Measurements from ENCODE around the gene GLS. TPM values are rescaled to one million over a fixed set of nuclear protein-coding genes. Genes with fewer than 3 reads are reported as not detected.
"Not testable (repeated sequence)": the region's sequence is repeated elsewhere in the genome, so short reads cannot be mapped to it uniquely, and the experiment has no call there.

GLS gene
- polyA plus RNA-seq, 1 donor from 2014 or later, result 40.3 TPM

DNA sequence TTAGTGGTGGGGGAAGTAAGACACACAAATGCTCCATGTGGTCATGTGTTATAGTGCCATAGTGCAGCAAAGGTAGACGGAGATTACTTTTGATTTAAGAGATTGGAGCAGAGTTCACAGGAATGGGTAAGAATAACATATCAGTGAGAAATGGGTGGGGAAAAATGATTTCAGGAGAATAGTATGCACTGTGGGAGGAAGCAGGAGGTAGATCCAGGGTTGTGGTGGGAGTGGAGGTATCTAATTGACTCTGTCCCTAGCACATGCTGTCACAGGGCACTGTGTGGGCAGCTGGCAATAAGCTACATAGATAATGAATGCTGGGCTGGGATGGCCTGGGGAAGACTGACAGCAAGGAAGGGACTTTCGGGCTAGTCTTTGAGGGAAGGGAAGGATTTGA, 68.0 kb downstream of the GLS start:
- Mint-ChIP-seq H3K9me3 (no peaks in the 10 kb centered on the region), H3K4me3 (no peak overlapping the region), H3K27ac (no peak overlapping the region), H3K4me1 (peaks cover 14 to 19% (median 15%) of the 10 kb centered on the region in 3 donors), H3K36me3 (peaks cover 2% of the 10 kb centered on the region), H3K27me3 (no peaks in the 10 kb centered on the region)

GRCh38 chr2:190950566-190950991, 70.0 kb downstream of the GLS start:
- Mint-ChIP-seq H3K27me3 (no peaks in the 10 kb centered on the region), H3K27ac (no peak overlapping the region), H3K4me3 (no peak overlapping the region), H3K9me3 (peaks cover 0 to 2% (median 0%) of the 10 kb centered on the region in 3 donors), H3K36me3 (peaks cover 3% of the 10 kb centered on the region), H3K4me1 (peaks cover 14 to 19% (median 15%) of the 10 kb centered on the region in 3 donors)

DNA sequence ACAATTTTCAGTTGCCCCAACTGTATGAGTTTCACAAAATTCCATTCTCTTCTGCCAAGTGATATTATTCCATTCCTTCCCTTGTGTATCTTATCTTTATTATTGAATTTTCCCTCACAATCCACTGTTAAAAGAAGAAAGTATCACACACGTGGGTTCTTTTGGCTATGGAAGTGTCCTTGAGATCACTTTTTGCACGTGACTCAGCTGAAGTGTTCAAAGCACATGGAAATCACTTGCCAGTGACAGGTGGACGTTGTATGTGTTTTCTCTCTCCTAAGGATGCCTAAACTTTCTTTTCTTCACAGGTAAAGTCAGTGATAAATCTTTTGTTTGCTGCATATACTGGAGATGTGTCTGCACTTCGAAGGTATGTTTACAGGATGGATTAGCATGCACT, 72.6 kb downstream of the GLS start:
- Mint-ChIP-seq H3K27ac (peak overlapping the region in 1 of 3 donors; percentile 84), H3K36me3 (peaks cover 13% of the 10 kb centered on the region), H3K4me3 (no peak overlapping the region), H3K9me3 (peaks cover 0 to 2% (median 0%) of the 10 kb centered on the region in 3 donors), H3K27me3 (no peaks in the 10 kb centered on the region), H3K4me1 (peaks cover 0 to 3% (median 2%) of the 10 kb centered on the region in 3 donors)

DNA sequence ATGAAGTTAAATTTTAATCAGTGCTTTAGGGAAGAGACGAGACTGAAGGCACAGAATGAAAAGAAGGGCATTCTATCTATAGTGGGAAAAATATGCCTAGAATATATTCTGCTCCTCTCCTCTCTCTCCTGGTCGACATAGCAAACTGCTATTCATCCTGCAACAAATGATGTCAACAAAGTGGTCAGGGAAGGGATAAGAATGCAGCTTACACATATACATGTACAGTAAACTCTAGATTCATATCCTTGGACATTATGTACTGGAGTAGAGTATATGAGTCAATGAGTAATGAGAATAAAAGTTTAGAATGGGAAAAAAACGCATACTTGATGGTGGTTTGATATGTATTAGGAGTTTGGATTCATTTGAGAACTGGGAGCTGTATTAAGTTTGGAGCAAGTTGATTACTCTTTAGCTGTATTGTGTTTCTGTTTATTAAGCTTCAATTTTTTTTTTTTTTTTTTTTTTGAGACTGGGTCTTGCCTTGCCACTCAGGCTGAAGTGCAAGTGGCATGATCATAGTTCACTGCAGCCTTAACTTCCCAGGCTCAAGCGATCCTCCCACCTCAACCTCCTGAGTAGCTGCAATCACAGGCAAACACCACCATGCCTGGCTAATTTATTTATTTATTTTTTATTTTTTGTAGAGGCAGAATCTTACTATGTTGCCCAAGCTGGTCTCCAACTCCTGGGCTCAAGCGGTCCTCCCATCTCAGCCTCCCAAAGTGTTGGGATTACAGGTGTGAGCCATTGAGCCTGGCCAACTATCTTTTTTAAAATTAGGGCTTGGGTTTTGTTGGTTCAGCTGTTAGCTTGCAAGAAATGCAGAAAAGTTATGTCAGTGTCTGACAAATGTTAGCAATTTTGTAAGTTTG, 79.5 kb downstream of the GLS start:
- H3K27ac Mint-ChIP-seq, result no peak overlapping the region
- no peaks in the 10 kb centered on the region for H3K9me3 Mint-ChIP-seq
- H3K4me3 Mint-ChIP-seq, result no peak overlapping the region
- H3K27me3 Mint-ChIP-seq, result no peaks in the 10 kb centered on the region
- peaks cover 16% of the 10 kb centered on the region for H3K36me3 Mint-ChIP-seq
- peaks cover 2 to 21% (median 19%) of the 10 kb centered on the region in 3 donors for H3K4me1 Mint-ChIP-seq

- peaks cover 14% of the 10 kb centered on the region for H3K36me3 Mint-ChIP-seq
These were observed 80.5 kb downstream of the GLS start for GRCh38 chr2:190961117-190961516.

DNA sequence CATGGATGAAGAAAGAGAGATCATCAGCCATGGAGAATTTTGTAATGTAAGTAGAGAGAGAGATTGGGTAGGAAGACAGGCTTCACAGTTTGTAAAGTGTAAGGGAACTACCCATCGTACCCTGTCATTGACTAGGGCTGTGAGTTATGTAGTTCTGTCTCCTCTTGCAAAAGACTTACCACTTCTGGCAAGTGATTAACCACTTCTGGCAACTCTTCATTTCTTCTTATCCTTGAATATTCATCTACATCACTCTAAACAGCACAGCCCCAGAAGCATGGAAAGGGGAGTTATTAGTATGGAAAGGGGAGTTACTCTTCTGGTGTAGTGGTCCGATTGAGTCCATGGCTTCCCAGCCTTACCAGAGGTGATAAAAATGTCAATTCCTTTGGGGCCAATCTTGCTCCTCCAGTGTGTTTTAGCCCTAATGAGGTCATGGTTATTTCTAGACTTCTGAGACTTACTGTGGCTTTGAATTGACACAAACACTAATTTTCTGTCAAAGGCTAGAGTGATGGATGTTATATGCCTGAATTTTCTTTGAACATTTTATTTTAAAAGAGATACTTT, 81.4 kb downstream of the GLS start:
- Mint-ChIP-seq H3K4me3 (no peak overlapping the region), H3K36me3 (peaks cover 7% of the 10 kb centered on the region), H3K4me1 (peaks cover 2 to 21% (median 19%) of the 10 kb centered on the region in 3 donors), H3K27ac (peak overlapping the region in 1 of 3 donors; percentile 85), H3K9me3 (no peaks in the 10 kb centered on the region), H3K27me3 (no peaks in the 10 kb centered on the region)

More at GRCh38 chr2:190961117-190961516, 80.5 kb downstream of the GLS start:
- H3K9me3 Mint-ChIP-seq, H3K27me3 Mint-ChIP-seq, H3K4me3 Mint-ChIP-seq: not testable (repeated sequence)
- peaks cover 2 to 21% (median 19%) of the 10 kb centered on the region in 3 donors for H3K4me1 Mint-ChIP-seq
- H3K27ac Mint-ChIP-seq, result peak overlapping the region in 2 of 3 donors; percentile 5 to 34

DNA sequence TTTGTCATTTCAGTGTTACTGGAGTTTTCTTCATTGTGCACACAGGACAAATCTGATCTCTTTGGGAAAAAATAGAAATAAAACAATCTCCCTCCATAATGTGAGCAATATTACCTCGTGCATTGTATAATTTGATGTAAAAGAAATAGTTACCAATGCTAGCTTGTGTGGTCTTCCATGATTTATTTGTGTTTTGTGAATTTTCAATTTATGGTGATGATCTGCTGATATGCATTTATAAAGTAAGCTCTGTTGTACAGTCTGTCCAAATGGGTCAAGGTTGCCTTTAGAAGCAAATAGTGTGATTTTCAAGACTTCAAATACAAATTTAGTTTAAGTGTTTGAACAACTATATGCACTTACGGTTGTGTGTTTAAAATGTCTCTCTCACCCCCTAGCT, 82.5 kb downstream of the GLS start:
- Mint-ChIP-seq H3K27ac (peak overlapping the region in 1 of 3 donors; percentile 52), H3K27me3 (no peaks in the 10 kb centered on the region), H3K4me3 (no peak overlapping the region), H3K4me1 (peaks cover 2 to 19% (median 18%) of the 10 kb centered on the region in 3 donors), H3K36me3 (peaks cover 3% of the 10 kb centered on the region), H3K9me3 (no peaks in the 10 kb centered on the region)

GRCh38 chr2:190964170-190964795, 83.7 kb downstream of the GLS start:
- peaks cover 2 to 15% (median 14%) of the 10 kb centered on the region in 3 donors for H3K4me1 Mint-ChIP-seq
- peak overlapping the region in 1 of 4 donors; percentile 23 for H3K4me3 Mint-ChIP-seq
- H3K36me3 Mint-ChIP-seq, result peaks cover 3% of the 10 kb centered on the region

GRCh38 chr2:190965580-190966222, 85.1 kb downstream of the GLS start:
- Mint-ChIP-seq H3K4me1 (peaks cover 2 to 15% (median 12%) of the 10 kb centered on the region in 3 donors), H3K9me3 (no peaks in the 10 kb centered on the region), H3K36me3 (peaks cover 3% of the 10 kb centered on the region), H3K27me3 (no peaks in the 10 kb centered on the region), H3K4me3 (no peak overlapping the region), H3K27ac (peak overlapping the region in 1 of 3 donors; percentile 8)

More at GRCh38 chr2:190964170-190964795, 83.7 kb downstream of the GLS start:
- no peaks in the 10 kb centered on the region for H3K9me3 Mint-ChIP-seq
- H3K27me3 Mint-ChIP-seq, result no peaks in the 10 kb centered on the region
- peak overlapping the region in 2 of 3 donors; percentile 81 to 85 for H3K27ac Mint-ChIP-seq

GRCh38 chr2:190968522-190968921, 87.9 kb downstream of the GLS start:
- no peak overlapping the region for H3K4me3 Mint-ChIP-seq
- H3K27me3 Mint-ChIP-seq, result no peaks in the 10 kb centered on the region
- no peaks in the 10 kb centered on the region for H3K9me3 Mint-ChIP-seq
- H3K4me1 Mint-ChIP-seq, result peaks cover 2 to 12% (median 9%) of the 10 kb centered on the region in 3 donors
- peak overlapping the region in 1 of 3 donors; percentile 13 for H3K27ac Mint-ChIP-seq
- peaks cover 2% of the 10 kb centered on the region for H3K36me3 Mint-ChIP-seq

DNA sequence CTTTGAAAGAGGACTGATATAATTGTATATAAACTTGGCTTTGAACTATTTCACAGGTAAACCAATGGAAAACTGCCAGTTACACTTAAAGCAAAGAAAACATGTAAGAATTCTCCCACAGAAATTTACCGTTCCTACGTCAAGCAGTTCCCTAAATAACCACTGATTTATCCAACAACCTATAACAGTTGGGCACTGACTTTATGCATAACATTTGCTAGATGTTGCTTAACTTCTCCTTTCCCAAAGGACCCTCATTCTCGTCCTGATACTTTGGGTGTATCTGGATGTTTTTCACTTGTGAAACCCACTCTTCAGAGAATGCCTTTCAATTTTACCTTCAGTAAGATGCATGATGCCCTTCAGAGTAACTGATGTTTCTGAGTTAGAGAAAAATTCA, 89.5 kb downstream of the GLS start:
- Mint-ChIP-seq H3K27me3 (no peaks in the 10 kb centered on the region), H3K4me1 (peaks cover 0 to under 1% (median 0%) of the 10 kb centered on the region in 3 donors), H3K9me3 (no peaks in the 10 kb centered on the region), H3K27ac (peak overlapping the region in 2 of 3 donors; percentile 15 to 75), H3K36me3 (peaks cover 2% of the 10 kb centered on the region), H3K4me3 (no peak overlapping the region)

- no peaks in the 10 kb centered on the region for H3K27me3 Mint-ChIP-seq
- H3K4me3 Mint-ChIP-seq, result peak overlapping the region in 1 of 4 donors; percentile 28
- no peaks in the 10 kb centered on the region for H3K9me3 Mint-ChIP-seq
- H3K27ac Mint-ChIP-seq, result peak overlapping the region in 1 of 3 donors; percentile 15
- no peaks in the 10 kb centered on the region for H3K4me1 Mint-ChIP-seq
- H3K36me3 Mint-ChIP-seq, result peaks cover 2% of the 10 kb centered on the region
These were observed 90.4 kb downstream of the GLS start for GRCh38 chr2:190970873-190971506.

GRCh38 chr2:190972213-190972612, 91.6 kb downstream of the GLS start:
- Mint-ChIP-seq H3K4me3 (no peak overlapping the region), H3K36me3 (peaks cover 4% of the 10 kb centered on the region), H3K27me3 (no peaks in the 10 kb centered on the region), H3K9me3 (no peaks in the 10 kb centered on the region), H3K4me1 (no peaks in the 10 kb centered on the region), H3K27ac (no peak overlapping the region)

DNA sequence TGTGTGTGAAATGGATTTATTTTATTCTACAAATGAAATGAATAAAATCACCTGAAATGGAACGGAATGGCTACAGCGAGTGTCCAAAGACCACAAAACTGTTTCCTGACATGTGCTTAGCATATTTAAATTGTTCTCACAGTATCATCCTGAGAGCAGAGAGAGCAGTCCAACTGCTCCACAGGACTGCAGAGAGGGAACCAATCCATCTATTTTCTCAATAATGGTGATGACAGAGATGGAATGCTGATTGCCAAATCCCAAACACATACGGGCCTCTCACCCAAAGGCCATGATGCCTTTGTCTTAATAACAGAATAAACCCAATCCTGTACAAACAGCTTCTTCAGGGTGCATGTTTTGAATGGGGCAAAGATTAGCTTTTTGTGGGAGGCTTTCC, 92.2 kb downstream of the GLS start:
- H3K36me3 Mint-ChIP-seq, result peaks cover 4% of the 10 kb centered on the region
- no peak overlapping the region for H3K4me3 Mint-ChIP-seq
- no peak overlapping the region for H3K27ac Mint-ChIP-seq
- no peaks in the 10 kb centered on the region for H3K9me3 Mint-ChIP-seq
- H3K4me1 Mint-ChIP-seq, result no peaks in the 10 kb centered on the region
- no peaks in the 10 kb centered on the region for H3K27me3 Mint-ChIP-seq
